H1 (cell line): Measurements from ENCODE around the gene SLC17A8. TPM values are rescaled to one million over a fixed set of nuclear protein-coding genes. Genes with fewer than 3 reads are reported as not detected.

Source experiments
- ATF3 ChIP-seq: IDR thresholded peaks from 2 replicates; pipeline ENCODE4 v1.6.1; 2011; ENCODE audit warnings: low read depth, mild to moderate bottlenecking, low read length; ENCODE audit not compliant: insufficient read depth
- BRCA1 ChIP-seq: IDR thresholded peaks from 2 replicates; pipeline ENCODE4 v1.6.1; 2012; ENCODE audit warnings: low read depth, low read length, improper control_type of control experiment
- CHD1 ChIP-seq: IDR thresholded peaks from 2 replicates; pipeline ENCODE4 v1.6.1; 2012; ENCODE audit warnings: low read depth, low read length, improper control_type of control experiment
- KDM1A ChIP-seq: fragments of 200-600, 300-600 bp; sonication (generic); IDR thresholded peaks from 2 replicates; pipeline ENCODE4 v1.7.1; 2016; ENCODE audit warnings: mild to moderate bottlenecking, low read length, borderline replicate concordance
- MAX ChIP-seq: IDR thresholded peaks from 2 replicates; pipeline ENCODE4 v1.6.1; 2012; ENCODE audit warnings: inconsistent platforms
- SAP30 ChIP-seq: fragments of 300-600 bp; sonication (generic); IDR thresholded peaks from 2 replicates; pipeline ENCODE4 v1.7.1; 2012; ENCODE audit warnings: low read length, moderate library complexity, mild to moderate bottlenecking, inconsistent platforms; ENCODE audit not compliant: insufficient read depth, insufficient replicate concordance
- SIRT6 ChIP-seq: IDR thresholded peaks from one replicate; pipeline ENCODE4 v1.7.1; 2012; ENCODE audit warnings: low read length, inconsistent platforms
- SP1 ChIP-seq: IDR thresholded peaks from 2 replicates; pipeline ENCODE4 v1.6.1; 2011; ENCODE audit warnings: low read depth, low read length
- SP4 ChIP-seq: IDR thresholded peaks from 2 replicates; pipeline ENCODE4 v1.6.1; 2012; ENCODE audit warnings: low read length, inconsistent platforms
- polyA plus RNA-seq, 7 experiments: library from polyadenylated mRNA; depleted of rRNA in 3 of 7; stranded (reverse) in 5 of 7; unstranded in 2 of 7; fragments of >200 nt in 5 of 7; fragments of 200-250 nt in 2 of 7; gene quantifications; 1 replicate in 5 of 7; 2 replicates in 1 of 7; 4 replicates in 1 of 7; pipeline versions ENCODE4 v1.2.1 to v1.2.3, GENCODE V29; 2011 to 2013; ENCODE audit warnings: missing spikeins in 2 of 7, mixed read lengths in 2 of 7
- total RNA-seq: library from RNA; stranded (reverse); fragmentation: NEBNext Ultra II Directional; extraction: Animal tissue kit (Norgen Biotek cat#: 25700); gene quantifications from 2 replicates; pipeline ENCODE4 v1.2.1, GENCODE V29; 2021

Gene SLC17A8
- total and polyA plus RNA-seq, 2 of the 8 experiments (the other 6 are each of a cell fraction or from before 2014, with no cell fraction given) = 0.14 to 0.30 TPM

- no peak for TF ChIP-seq SIRT6
- TF ChIP-seq SAP30 = no peak
- no peak for TF ChIP-seq BRCA1
- no peak for TF ChIP-seq SP4
- no peak for TF ChIP-seq SP1
- no peak for TF ChIP-seq ATF3
- TF ChIP-seq KDM1A = no peak
- TF ChIP-seq CHD1 = no peak
- TF ChIP-seq MAX = no peak
These were observed 101.3 kb downstream of the SLC17A8 start (continued) for GRCh38 chr12:100458191-100458590.
